Measurements from ENCODE around the gene RASSF3. TPM values are rescaled to one million over a fixed set of nuclear protein-coding genes. Genes with fewer than 3 reads are reported as not detected.

The RASSF3 gene
- total RNA-seq, 1 experiment from 2014 or later = 13.1 TPM

GRCh38 chr12:64669270-64669842, 59.1 kb downstream of the RASSF3 start:
- DNase-seq (ENCODE audit: low read depth) = no peak

DNA sequence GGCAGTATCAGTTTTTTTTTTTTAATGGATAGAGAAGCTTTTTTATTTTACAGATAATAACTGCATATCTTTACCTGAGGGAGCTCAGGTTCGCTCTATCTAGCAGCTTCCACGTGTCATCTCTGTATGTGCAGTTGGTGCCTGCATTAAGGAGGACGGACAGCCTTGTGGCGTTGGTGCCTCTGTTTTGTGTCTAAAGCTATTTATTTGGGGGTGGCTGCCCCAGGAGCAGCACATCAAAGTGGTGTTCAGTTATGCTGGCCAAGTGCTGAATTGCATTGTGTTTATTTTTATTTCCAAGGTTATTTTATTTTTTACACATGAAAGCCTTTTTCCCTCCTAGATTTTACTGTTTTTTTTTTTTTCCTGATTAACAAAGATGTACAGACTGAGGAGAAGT, 59.7 kb downstream of the RASSF3 start:
- DNase-seq (ENCODE audit: low read depth) = no peak

DNA sequence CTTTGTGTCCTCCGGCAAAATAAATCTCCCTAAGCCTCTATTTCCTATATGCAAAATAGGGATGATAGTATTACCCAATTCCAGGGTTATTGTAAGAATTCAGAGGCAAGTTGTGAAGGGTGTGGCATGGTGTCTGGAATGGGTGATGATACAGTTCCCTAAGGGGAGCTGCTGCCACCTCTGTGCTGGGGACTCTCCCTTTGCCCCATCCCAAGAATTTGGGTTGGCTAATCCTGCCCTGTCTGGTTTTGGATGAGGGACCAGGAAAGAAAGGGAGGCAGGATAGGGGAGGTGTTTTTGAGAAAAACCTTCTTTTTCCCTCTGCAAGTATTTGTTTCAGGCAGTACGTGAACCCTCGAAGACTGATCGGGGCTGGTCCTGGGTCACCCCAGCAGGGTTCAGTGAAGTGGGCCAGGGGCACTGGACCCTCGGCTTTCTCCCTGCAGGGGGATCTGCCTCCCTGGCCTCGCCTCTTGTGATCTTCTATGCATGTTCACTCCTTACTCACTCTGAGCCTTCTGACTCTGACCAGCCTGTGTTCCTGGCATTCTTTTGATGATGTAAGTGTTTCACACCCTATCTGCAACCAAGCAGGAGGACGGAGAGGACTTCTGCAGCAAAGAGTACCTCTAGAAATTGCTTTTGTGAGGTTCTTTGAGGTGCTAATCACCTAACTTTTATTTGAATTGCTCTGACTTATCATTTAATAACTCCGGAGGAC, 60.8 kb downstream of the RASSF3 start:
- DNase-seq (ENCODE audit: low read depth) = peak; percentile 57

DNA sequence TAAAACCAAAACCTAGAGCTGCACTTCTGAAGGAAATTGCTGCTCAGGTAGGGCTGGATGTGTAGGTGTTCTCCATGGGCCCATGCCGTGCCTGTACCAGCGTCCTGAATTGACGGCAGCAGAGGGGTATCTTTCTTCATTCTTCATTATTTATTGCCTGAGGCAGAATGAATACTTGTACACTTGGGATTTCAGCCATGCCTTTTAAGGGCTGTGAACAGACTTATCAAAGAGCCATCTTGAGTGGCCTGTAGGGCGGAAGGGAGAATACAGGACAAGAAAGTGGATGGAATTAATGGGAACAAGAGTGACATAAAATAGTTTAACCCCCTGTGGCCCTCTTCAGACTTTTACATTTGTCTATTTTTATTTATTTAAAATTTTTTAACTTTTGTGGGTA, 61.4 kb downstream of the RASSF3 start:
- DNase-seq (ENCODE audit: low read depth) = no peak

GRCh38 chr12:64672925-64673409, 62.7 kb downstream of the RASSF3 start:
- peak; percentile 84 for DNase-seq (ENCODE audit: low read depth)

- DNase-seq (ENCODE audit: low read depth) = peak; percentile 77
These were observed 63.3 kb downstream of the RASSF3 start for GRCh38 chr12:64673490-64674169.

DNA sequence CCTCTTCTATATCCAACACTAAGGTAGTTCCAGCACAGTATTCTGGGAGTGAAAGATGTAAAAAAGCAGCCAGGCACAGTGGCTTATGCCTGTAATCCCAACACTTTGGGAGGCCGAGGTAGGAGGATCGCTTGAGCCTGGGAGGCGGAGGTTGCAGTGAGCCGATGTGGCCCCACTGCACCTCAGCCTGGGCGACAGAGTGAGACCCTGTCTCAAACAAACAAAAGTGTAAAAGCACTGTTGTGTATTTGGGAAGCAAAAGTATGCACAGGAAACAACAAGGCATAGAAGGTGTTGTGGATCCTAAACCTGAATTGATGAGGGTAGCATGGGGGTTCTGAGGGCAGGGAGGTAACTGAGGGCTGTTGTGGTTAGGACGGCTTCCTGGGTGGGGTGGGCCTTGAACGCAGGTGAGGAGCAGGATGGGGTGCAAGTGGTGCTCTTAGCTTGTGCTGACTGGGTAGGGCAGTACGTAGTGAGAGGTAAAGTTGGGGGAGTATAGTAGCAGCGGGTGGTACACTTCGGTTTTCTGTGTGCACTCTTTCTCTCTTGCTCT, 64.2 kb downstream of the RASSF3 start:
- no peak for DNase-seq (ENCODE audit: low read depth)

GRCh38 chr12:64675795-64676194, 65.5 kb downstream of the RASSF3 start:
- peak; percentile 91 for DNase-seq (ENCODE audit: low read depth)

- no peak for DNase-seq (ENCODE audit: low read depth)
These were observed 68.0 kb downstream of the RASSF3 start for GRCh38 chr12:64678248-64678647.

GRCh38 chr12:64678835-64679234, 68.5 kb downstream of the RASSF3 start:
- DNase-seq (ENCODE audit: low read depth) = no peak

- peak; percentile 94 for DNase-seq (ENCODE audit: low read depth)
These were observed 69.2 kb downstream of the RASSF3 start for GRCh38 chr12:64679487-64680001.

GRCh38 chr12:64680235-64680634, 69.9 kb downstream of the RASSF3 start:
- DNase-seq (ENCODE audit: low read depth) = no peak

- DNase-seq (ENCODE audit: low read depth) = no peak
These were observed 71.1 kb downstream of the RASSF3 start for GRCh38 chr12:64681200-64682052.

GRCh38 chr12:64682572-64683277, 72.4 kb downstream of the RASSF3 start:
- DNase-seq (ENCODE audit: low read depth) = no peak

DNA sequence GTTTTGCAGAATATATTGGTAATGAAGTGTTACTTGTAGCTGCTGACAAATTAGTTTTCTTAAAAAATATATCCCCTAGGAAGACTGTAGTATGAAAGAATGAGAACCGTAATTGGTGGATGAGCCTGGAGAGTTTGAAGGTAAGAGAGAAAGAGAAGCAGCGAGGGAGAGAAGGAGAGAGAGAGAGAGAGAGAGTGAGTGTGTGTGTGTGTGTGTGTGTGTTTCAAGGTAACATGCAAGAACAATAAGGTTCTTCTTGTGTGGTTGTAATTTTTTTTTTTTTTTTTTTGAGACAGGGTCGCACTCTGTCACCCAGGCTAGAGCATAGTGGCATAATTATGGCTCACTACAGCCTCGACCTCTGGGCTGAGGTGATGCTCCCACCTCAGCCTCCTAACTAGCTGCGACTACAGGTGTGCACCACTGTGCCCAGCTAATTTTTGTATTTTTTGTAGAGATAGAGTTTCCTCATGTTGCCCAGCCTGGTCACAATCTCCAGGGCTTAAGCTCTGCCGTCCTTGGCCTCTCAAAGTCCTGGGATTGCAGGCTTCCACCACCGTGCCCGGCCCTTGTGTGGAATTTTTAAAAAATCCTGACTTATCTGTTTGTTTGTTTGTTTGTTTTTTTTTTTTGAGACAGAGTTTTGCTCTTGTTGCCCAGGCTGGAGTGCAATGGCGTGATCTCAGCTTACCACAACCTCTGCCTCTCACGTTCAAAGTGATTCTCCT, 73.7 kb downstream of the RASSF3 start:
- no peak for DNase-seq (ENCODE audit: low read depth)

DNA sequence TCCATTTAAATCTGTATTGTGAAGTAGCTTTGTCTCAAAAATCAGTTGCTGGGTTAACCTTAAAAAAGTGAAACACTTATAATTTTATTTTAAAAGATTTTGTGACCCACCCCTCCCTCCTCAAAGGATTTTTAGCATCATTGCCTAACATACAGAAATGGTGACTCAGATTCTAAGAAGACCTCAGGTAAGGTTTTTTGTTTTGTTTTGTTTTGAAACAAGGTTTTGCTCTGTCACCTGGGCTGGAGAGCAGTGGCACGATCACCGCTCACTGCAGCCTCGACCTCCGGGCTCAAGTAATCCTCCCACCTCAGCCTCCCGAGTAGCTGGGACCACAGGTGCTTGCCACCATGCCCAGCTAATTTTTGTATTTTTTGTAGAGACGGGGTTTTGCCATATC, 74.8 kb downstream of the RASSF3 start:
- no peak for DNase-seq (ENCODE audit: low read depth)

GRCh38 chr12:64685605-64686004, 75.3 kb downstream of the RASSF3 start:
- no peak for DNase-seq (ENCODE audit: low read depth)

GRCh38 chr12:64687816-64688215, 77.5 kb downstream of the RASSF3 start:
- no peak for DNase-seq (ENCODE audit: low read depth)

- DNase-seq (ENCODE audit: low read depth) = no peak
These were observed 77.9 kb downstream of the RASSF3 start for GRCh38 chr12:64688219-64688618.

GRCh38 chr12:64688715-64689114, 78.4 kb downstream of the RASSF3 start:
- DNase-seq (ENCODE audit: low read depth) = no peak
